HepG2 (cell line): ENCODE data around the gene CYP2C19. TPM values are rescaled to one million over a fixed set of nuclear protein-coding genes. Genes with fewer than 3 reads are reported as not detected.

ENCODE experiments used
- ATAC-seq: fragments of 200-7000 bp; cut with Tn5 transposase; 3 replicates; pipeline ENCODE4 v1.9.1; 2020; ENCODE audit warnings: mild to moderate bottlenecking, moderate library complexity
- BruUV-seq: library from RNA; stranded (reverse); fragments of 400-500 nt; replicated peaks from 2 replicates; lab custom pipeline; 2021; lab: Mats Ljungman, UMichigan
- CTCF ChIA-PET: fragments of 300-600 bp; formaldehyde crosslinking; extraction: SDS; loops from one replicate; lab custom pipeline; 2021; ENCODE audit warnings: low total read pairs, inconsistent platforms, low intra/inter-chr PET ratio; lab: Yijun Ruan, JAX
- POLR2A ChIA-PET: fragments of 350-600 bp; sonication (Branson Sonifier 250); formaldehyde crosslinking; loops from one replicate; lab custom pipeline; 2020; ENCODE audit warnings: antibody characterized with exemption, inconsistent platforms; lab: Yijun Ruan, JAX
- DNase-seq: peaks from one replicate; pipeline ENCODE4 v3.0.0-alpha.2; 2015; ENCODE audit warnings: low spot score
- FAIRE-seq: peaks from 3 replicates; lab custom pipeline; 2011; peaks lifted over from hg19 to GRCh38; lab: Jason Lieb, UNC
- H2AFZ ChIP-seq: one replicate; pipeline ENCODE4 v1.6.1; 2011; ENCODE audit warnings: low read length, inconsistent platforms
- H3K27ac ChIP-seq: fragments of 300-600 bp; 3 replicates; pipeline ENCODE4 v1.8.0; 2011; ENCODE audit warnings: mixed run types, mild to moderate bottlenecking, mixed read lengths, low read length, inconsistent platforms; ENCODE audit not compliant: insufficient read depth; ENCODE audit errors: extremely low read length
- H3K27me3 ChIP-seq, 2 experiments: fragments of 200-600 bp in 1 of 2; 2 replicates in 1 of 2; 3 replicates in 1 of 2; pipeline versions ENCODE4 v1.6.0 to v1.8.0; 2011; ENCODE audit warnings: low read length in 2 of 2, mild to moderate bottlenecking in 2 of 2, moderate library complexity in 2 of 2, inconsistent platforms in 1 of 2; ENCODE audit not compliant: insufficient read depth in 2 of 2, control insufficient read depth in 1 of 2
- H3K36me3 ChIP-seq, 2 experiments: fragments of 200-600 bp in 1 of 2; replicated peaks in 1 of 2; 2 replicates in 1 of 2; 3 replicates in 1 of 2; pipeline versions ENCODE4 v1.5.1 to v1.8.0; 2011; ENCODE audit warnings: low read length in 2 of 2, inconsistent platforms in 1 of 2; ENCODE audit not compliant: insufficient read depth in 2 of 2, control insufficient read depth in 1 of 2
- H3K4me1 ChIP-seq: 2 replicates; pipeline ENCODE4 v1.5.1; 2012; ENCODE audit warnings: low read length, inconsistent platforms; ENCODE audit not compliant: insufficient read depth
- H3K4me2 ChIP-seq: 2 replicates; pipeline ENCODE4 v1.6.0; 2011; ENCODE audit warnings: low read depth, low read length, inconsistent platforms
- H3K4me3 ChIP-seq, 3 experiments: fragments of 200-600 bp in 1 of 3; sonication (generic), shearing (Covaris generic) in 1 of 3; replicated peaks in 1 of 3; 2 replicates each; pipeline ENCODE4 v1.5.1; 2011 to 2016; ENCODE audit warnings: low read length in 3 of 3, inconsistent platforms in 2 of 3, low read depth in 2 of 3, mild to moderate bottlenecking in 2 of 3, control low read depth in 1 of 3, mixed read lengths in 1 of 3; ENCODE audit not compliant: insufficient read depth in 1 of 3
- H3K79me2 ChIP-seq: one replicate; pipeline ENCODE4 v1.6.1; 2011; ENCODE audit warnings: low read length, inconsistent platforms; ENCODE audit not compliant: insufficient read depth
- H3K9ac ChIP-seq: 2 replicates; pipeline ENCODE4 v1.6.0; 2011; ENCODE audit warnings: mild to moderate bottlenecking, low read depth, low read length, inconsistent platforms; ENCODE audit not compliant: insufficient read depth
- H3K9me3 ChIP-seq: 2 replicates; pipeline ENCODE4 v1.5.1; 2012; ENCODE audit warnings: mild to moderate bottlenecking, low read length
- H4K20me1 ChIP-seq: 2 replicates; pipeline ENCODE4 v1.6.0; 2011; ENCODE audit warnings: inconsistent platforms, mild to moderate bottlenecking, low read length, moderate library complexity; ENCODE audit not compliant: insufficient read depth
- DPF2 ChIP-seq: sonication (generic); formaldehyde crosslinking; IDR thresholded peaks from 2 replicates; pipeline ENCODE4 v1.4.0; 2020; ENCODE audit warnings: mild to moderate bottlenecking, low read depth, missing genetic modification reagents, borderline replicate concordance
- HNF4G ChIP-seq, 2 experiments: sonication (generic) in 1 of 2; formaldehyde crosslinking in 1 of 2; IDR thresholded peaks; 2 replicates each; pipeline versions ENCODE4 v1.4.0 to v1.6.1; 2011 to 2020; ENCODE audit warnings: borderline replicate concordance in 2 of 2, low read depth in 2 of 2, mild to moderate bottlenecking in 2 of 2, low read length in 1 of 2, missing genetic modification reagents in 1 of 2, moderate library complexity in 1 of 2
- NR2C2 ChIP-seq: sonication (generic); formaldehyde crosslinking; IDR thresholded peaks from 2 replicates; pipeline ENCODE4 v1.4.0; 2020; ENCODE audit warnings: missing genetic modification reagents, mild to moderate bottlenecking, moderate library complexity, borderline replicate concordance
- PAF1 ChIP-seq: IDR thresholded peaks from 2 replicates; pipeline ENCODE4 v1.6.1; 2016; ENCODE audit warnings: missing genetic modification reagents, missing compliant biosample characterization
- POGZ ChIP-seq: sonication (generic); formaldehyde crosslinking; IDR thresholded peaks from 2 replicates; pipeline ENCODE4 v1.4.0; 2020; ENCODE audit warnings: mild to moderate bottlenecking, missing genetic modification reagents
- SMAD9 ChIP-seq: sonication (generic); formaldehyde crosslinking; IDR thresholded peaks from 2 replicates; pipeline ENCODE4 v1.5.1; 2020; ENCODE audit warnings: mild to moderate bottlenecking, missing genetic modification reagents
- ZNF160 ChIP-seq: sonication (generic); formaldehyde crosslinking; IDR thresholded peaks from 2 replicates; pipeline ENCODE4 v1.8.0; 2022; ENCODE audit warnings: mild to moderate bottlenecking, inconsistent platforms, missing genetic modification reagents
- ZNF331 ChIP-seq: sonication (generic); formaldehyde crosslinking; IDR thresholded peaks from 2 replicates; pipeline ENCODE4 v1.4.0; 2020; ENCODE audit warnings: missing genetic modification reagents
- ZSCAN31 ChIP-seq: sonication (generic); formaldehyde crosslinking; IDR thresholded peaks from 2 replicates; pipeline ENCODE4 v1.5.0; 2020; ENCODE audit warnings: low read depth, mild to moderate bottlenecking, missing genetic modification reagents
- WGBS: methylation state at CpG from one replicate; pipeline ENCODE4 v1.1.6; 2017; ENCODE audit warnings: low lambda C conversion rate; 5-methylcytosine and 5-hydroxymethylcytosine counted together
- in situ Hi-C: cut with HindIII; loops from 2 replicates; pipeline ENCODE4 v1.10.0; 2017; ENCODE audit warnings: low pct_unique_long_range_greater_than_20kb; ENCODE audit not compliant: extremely low pct_ligation_motif_present
- intact Hi-C: fragments of 100-400 bp; cut with micrococcal nuclease; formaldehyde crosslinking; loops from one replicate; pipeline ENCODE4 v1.10.0; 2022; ENCODE audit not compliant: unreplicated experiment
- polyA plus RNA-seq, 8 experiments: library from polyadenylated mRNA; depleted of rRNA in 3 of 8; stranded (reverse) in 7 of 8; unstranded in 1 of 8; fragments of >200 nt; fragmentation: Illumina TruSeq in 4 of 8; extraction: Trizol in 4 of 8; gene quantifications; 2 replicates each; pipeline versions ENCODE4 v1.2.1 to v1.2.3, GENCODE V29; 2011 to 2016; ENCODE audit warnings: low read depth in 4 of 8, missing spikeins in 1 of 8, mixed read lengths in 1 of 8; ENCODE audit not compliant: insufficient read depth in 1 of 8
- total RNA-seq, 5 experiments: library from RNA; depleted of rRNA; stranded (reverse); fragments of >200 nt; fragmentation: Illumina TruSeq; extraction: Trizol; gene quantifications; 2 replicates each; pipeline ENCODE4 v1.2.3, GENCODE V29; 2016; ENCODE audit warnings: low read depth in 1 of 5
- TF ChIP-seq, protein P1 (sequence below): sonication (generic); formaldehyde crosslinking; IDR thresholded peaks from 2 replicates; pipeline ENCODE4 v1.4.0; 2020; ENCODE audit warnings: missing genetic modification reagents
- TF ChIP-seq, protein P2 (sequence below): IDR thresholded peaks from 2 replicates; pipeline ENCODE4 v1.6.1; 2016
- TF ChIP-seq, protein P3 (sequence below): sonication (generic); formaldehyde crosslinking; IDR thresholded peaks from 2 replicates; pipeline ENCODE4 v1.4.0; 2020; ENCODE audit warnings: mild to moderate bottlenecking, missing genetic modification reagents
- TF ChIP-seq, protein P4 (sequence below): sonication (generic); formaldehyde crosslinking; IDR thresholded peaks from 2 replicates; pipeline ENCODE4 v1.4.0; 2020; ENCODE audit warnings: mild to moderate bottlenecking, missing genetic modification reagents
- TF ChIP-seq, protein P5 (sequence below): sonication (generic); formaldehyde crosslinking; IDR thresholded peaks from 2 replicates; pipeline ENCODE4 v1.9.0; 2021; ENCODE audit warnings: missing genetic modification reagents, borderline replicate concordance

CYP2C19 gene
- total and polyA plus RNA-seq, 2 of the 13 experiments (the other 11 are each of a cell fraction or from before 2014, with no cell fraction given) = not detected

DNA sequence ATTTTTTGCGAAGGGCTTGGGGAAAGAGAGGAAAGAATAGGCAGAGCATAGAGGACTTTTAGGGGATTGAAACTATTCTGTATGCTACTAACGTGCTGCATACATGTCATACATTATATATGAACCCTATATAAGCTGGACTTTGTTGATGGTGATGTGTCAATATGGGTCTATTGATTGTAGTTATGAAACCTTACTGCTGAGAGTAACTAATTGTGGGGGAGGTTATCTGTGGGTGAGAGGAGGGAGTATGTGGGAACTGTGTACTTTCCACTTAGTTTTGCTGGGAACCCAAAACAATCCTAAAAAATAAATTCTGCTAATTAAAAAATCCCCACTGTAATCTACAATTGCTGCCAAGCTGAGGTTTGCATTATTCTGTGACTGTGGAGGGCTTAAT lies 15.3 kb upstream of the CYP2C19 start:
- Histone ChIP-seq H3K27me3 (no peaks in the 10 kb centered on the region), H3K4me3 (no peak overlapping the region), H3K9ac (no peak overlapping the region), H3K36me3 (no peaks in the 10 kb centered on the region), H3K79me2 (no peaks in the 10 kb centered on the region), H4K20me1 (no peaks in the 10 kb centered on the region), H2AFZ (no peak overlapping the region), H3K27ac (no peak overlapping the region), H3K4me1 (no peaks in the 10 kb centered on the region), H3K9me3 (peaks cover 14% of the 10 kb centered on the region; the same call in 1 of the 2 replicates), H3K4me2 (no peak overlapping the region)
- CTCF ChIA-PET = no interaction called here
- ATAC-seq (no peak), FAIRE-seq (no peak), DNase-seq (no peak)
- intact Hi-C loops (no loop called here), in situ Hi-C loops (no loop called here)
- 22% methylated on average over 2 of the region's 2 CpGs for WGBS
- no TSS peak for BruUV-seq
- POLR2A ChIA-PET = no interaction called here
- TF ChIP-seq SMAD9 (CRISPR knock-in tag) (no peak), DPF2 (CRISPR knock-in tag) (no peak), NR2C2 (CRISPR knock-in tag) (no peak), ZSCAN31 (CRISPR knock-in tag) (no peak), POGZ (CRISPR knock-in tag) (no peak), PAF1 (no peak), ZNF160 (no peak), HNF4G (IDR thresholded peaks at IDR 0.05; ENCODE audit: borderline replicate concordance, low read depth, low read length) (no peak), HNF4G (CRISPR knock-in tag; IDR thresholded peaks at IDR 0.05; ENCODE audit: borderline replicate concordance, low read depth) (no peak), ZNF331 (no peak)
- TF ChIP-seq, protein P1, sequence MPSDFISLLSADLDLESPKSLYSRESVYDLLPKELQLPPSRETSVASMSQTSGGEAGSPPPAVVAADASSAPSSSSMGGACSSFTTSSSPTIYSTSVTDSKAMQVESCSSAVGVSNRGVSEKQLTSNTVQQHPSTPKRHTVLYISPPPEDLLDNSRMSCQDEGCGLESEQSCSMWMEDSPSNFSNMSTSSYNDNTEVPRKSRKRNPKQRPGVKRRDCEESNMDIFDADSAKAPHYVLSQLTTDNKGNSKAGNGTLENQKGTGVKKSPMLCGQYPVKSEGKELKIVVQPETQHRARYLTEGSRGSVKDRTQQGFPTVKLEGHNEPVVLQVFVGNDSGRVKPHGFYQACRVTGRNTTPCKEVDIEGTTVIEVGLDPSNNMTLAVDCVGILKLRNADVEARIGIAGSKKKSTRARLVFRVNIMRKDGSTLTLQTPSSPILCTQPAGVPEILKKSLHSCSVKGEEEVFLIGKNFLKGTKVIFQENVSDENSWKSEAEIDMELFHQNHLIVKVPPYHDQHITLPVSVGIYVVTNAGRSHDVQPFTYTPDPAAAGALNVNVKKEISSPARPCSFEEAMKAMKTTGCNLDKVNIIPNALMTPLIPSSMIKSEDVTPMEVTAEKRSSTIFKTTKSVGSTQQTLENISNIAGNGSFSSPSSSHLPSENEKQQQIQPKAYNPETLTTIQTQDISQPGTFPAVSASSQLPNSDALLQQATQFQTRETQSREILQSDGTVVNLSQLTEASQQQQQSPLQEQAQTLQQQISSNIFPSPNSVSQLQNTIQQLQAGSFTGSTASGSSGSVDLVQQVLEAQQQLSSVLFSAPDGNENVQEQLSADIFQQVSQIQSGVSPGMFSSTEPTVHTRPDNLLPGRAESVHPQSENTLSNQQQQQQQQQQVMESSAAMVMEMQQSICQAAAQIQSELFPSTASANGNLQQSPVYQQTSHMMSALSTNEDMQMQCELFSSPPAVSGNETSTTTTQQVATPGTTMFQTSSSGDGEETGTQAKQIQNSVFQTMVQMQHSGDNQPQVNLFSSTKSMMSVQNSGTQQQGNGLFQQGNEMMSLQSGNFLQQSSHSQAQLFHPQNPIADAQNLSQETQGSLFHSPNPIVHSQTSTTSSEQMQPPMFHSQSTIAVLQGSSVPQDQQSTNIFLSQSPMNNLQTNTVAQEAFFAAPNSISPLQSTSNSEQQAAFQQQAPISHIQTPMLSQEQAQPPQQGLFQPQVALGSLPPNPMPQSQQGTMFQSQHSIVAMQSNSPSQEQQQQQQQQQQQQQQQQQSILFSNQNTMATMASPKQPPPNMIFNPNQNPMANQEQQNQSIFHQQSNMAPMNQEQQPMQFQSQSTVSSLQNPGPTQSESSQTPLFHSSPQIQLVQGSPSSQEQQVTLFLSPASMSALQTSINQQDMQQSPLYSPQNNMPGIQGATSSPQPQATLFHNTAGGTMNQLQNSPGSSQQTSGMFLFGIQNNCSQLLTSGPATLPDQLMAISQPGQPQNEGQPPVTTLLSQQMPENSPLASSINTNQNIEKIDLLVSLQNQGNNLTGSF (CRISPR knock-in tag) = no peak
- TF ChIP-seq, protein P2, sequence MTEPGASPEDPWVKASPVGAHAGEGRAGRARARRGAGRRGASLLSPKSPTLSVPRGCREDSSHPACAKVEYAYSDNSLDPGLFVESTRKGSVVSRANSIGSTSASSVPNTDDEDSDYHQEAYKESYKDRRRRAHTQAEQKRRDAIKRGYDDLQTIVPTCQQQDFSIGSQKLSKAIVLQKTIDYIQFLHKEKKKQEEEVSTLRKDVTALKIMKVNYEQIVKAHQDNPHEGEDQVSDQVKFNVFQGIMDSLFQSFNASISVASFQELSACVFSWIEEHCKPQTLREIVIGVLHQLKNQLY = no peak
- TF ChIP-seq, protein P3, sequence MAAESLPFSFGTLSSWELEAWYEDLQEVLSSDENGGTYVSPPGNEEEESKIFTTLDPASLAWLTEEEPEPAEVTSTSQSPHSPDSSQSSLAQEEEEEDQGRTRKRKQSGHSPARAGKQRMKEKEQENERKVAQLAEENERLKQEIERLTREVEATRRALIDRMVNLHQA (CRISPR knock-in tag) = no peak
- TF ChIP-seq, protein P4, sequence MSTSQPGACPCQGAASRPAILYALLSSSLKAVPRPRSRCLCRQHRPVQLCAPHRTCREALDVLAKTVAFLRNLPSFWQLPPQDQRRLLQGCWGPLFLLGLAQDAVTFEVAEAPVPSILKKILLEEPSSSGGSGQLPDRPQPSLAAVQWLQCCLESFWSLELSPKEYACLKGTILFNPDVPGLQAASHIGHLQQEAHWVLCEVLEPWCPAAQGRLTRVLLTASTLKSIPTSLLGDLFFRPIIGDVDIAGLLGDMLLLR (CRISPR knock-in tag) = no peak
- TF ChIP-seq, protein P5, sequence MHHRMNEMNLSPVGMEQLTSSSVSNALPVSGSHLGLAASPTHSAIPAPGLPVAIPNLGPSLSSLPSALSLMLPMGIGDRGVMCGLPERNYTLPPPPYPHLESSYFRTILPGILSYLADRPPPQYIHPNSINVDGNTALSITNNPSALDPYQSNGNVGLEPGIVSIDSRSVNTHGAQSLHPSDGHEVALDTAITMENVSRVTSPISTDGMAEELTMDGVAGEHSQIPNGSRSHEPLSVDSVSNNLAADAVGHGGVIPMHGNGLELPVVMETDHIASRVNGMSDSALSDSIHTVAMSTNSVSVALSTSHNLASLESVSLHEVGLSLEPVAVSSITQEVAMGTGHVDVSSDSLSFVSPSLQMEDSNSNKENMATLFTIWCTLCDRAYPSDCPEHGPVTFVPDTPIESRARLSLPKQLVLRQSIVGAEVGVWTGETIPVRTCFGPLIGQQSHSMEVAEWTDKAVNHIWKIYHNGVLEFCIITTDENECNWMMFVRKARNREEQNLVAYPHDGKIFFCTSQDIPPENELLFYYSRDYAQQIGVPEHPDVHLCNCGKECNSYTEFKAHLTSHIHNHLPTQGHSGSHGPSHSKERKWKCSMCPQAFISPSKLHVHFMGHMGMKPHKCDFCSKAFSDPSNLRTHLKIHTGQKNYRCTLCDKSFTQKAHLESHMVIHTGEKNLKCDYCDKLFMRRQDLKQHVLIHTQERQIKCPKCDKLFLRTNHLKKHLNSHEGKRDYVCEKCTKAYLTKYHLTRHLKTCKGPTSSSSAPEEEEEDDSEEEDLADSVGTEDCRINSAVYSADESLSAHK = no peak
